Posterior cingulate gyrus (tissue), 11 donors: ENCODE measurements around the gene TRAPPC2B.
A peak's percentile ranks its signal among the peaks of the same experiment; 100 is the strongest.
"Not testable (repeated sequence)": the region's sequence is repeated elsewhere in the genome, so short reads cannot be mapped to it uniquely, and the experiment has no call there.

Experiments
- DNase-seq, 10 donors: peaks; one replicate each; pipeline versions ENCODE4 v3.0.0 to v3.0.0-alpha.2; 2020 to 2021; ENCODE audit warnings: mixed read lengths in 3 of 10
- intact Hi-C: fragments of 100-400 bp; cut with DNase I; formaldehyde crosslinking; loops from one replicate; pipeline ENCODE4 v1.15.1; 2023

Gene TRAPPC2B

DNA sequence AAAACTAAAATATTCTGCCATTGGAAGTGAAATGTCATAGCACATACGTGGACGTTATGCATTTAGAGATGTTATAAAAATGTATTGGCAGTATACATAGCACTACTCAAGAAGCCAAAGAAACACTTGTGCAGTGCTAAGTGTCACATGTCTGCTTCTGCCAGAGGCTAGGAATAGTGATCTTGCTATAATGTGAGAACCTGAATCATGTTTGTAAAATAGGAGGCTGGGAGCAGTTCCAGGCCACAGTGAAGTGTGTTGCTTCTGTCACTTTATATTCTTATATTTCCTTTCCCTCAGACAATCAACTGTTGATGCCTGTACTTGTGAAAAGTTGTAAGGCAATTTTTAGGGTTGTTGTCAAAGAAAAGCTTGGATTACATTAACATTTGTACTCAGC is 3.4 kb downstream of the TRAPPC2B start:
- intact Hi-C loops: no loop called here
- no peak for DNase-seq

DNA sequence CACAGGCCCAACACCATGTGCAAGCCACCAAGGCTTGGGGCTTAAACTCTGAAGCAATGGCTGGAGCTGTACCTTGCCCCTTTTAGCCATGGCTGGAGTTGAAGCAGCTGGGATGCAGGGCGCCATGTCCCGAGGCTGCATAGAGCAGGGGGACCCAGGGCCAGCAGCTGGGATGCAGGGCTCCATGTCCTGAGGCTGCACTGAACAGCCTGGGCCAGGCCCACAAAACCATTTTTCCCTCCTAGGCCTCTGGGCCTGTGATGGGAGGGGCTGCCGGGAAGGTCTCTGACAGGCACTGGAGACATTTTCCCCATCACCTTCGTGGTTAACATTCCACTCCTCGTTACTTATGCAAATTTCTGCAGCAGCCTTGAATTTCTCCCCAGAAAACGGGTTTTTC is 10.8 kb downstream of the TRAPPC2B start:
- intact Hi-C loops: no loop called here
- no peak for DNase-seq

DNA sequence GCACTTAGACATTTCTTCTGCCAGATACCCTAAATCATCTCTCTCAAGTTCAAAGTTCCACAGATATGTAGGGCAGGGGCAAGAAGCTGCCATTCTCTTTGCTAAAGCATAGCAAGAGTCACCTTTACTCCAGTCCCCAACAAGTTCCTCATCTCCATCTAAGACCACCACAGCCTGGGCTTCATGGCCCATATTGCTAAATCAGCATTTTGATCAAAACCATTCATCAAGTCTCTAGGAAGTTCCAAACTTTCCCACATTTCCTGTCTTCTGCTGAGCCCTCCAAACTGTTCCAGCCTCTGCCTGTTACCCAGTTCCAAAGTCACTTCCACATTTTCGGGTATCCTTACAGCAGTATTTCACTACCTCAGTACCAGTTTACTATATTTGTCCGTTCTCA is 11.3 kb downstream of the TRAPPC2B start:
- intact Hi-C loops, DNase-seq: not testable (repeated sequence)

DNA sequence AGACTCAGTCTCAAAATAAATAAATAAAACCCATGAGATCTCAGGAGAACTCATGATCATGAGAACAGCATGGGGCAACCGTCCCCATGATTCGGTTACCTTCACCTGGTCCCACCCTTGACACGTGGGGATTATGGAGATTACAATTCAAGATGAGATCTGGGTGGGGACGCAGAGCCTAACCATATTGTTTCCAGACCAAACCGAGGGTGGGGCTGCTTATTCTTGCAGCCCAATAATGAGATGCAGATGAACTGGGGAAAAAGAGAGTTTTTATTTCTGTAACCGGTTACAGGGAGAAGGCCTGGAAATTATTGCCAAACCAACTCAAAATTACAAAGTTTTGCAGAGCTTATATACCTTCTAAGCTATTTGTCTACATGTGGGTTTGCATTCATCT is 12.8 kb downstream of the TRAPPC2B start:
- DNase-seq: no peak
- intact Hi-C loops: no loop called here

DNA sequence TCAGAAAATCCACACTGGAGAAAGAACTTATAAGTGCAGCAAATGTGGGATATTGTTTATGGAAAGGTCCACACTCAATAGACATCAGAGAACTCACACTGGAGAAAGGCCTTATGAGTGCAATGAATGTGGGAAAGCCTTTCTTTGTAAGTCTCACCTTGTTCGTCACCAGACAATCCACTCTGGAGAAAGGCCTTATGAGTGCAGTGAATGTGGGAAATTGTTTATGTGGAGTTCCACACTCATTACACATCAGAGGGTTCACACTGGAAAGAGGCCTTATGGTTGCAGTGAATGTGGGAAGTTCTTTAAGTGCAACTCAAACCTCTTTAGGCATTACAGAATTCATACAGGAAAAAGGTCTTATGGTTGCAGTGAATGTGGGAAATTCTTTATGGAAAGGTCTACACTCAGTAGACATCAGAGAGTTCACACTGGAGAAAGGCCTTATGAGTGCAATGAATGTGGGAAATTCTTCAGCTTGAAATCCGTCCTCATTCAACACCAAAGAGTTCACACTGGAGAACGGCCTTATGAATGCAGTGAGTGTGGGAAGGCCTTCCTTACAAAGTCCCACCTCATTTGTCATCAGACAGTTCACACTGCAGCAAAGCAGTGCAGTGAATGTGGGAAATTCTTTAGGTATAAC is 14.3 kb downstream of the TRAPPC2B start:
- intact Hi-C loops: no loop called here
- DNase-seq: no peak

DNA sequence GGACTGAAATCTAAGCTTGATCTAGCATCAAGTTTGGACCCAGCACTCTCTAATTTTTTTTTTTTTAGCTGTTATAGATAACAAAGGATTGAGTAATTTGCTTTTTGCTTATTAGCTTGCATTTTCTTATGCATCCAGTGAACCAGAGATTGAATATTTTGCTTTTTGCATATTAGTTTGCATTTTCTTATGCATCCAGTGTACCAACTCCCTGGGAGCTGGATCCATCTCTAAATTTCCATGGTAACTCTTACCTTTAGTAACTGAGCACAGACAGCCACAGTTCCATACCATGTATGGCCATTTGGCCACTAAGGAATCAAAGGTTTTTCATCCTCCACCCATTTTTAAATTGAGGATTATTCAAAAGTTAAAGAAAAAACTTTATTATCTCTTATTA is 17.6 kb downstream of the TRAPPC2B start:
- intact Hi-C loops: no loop called here
- DNase-seq: no peak

DNA sequence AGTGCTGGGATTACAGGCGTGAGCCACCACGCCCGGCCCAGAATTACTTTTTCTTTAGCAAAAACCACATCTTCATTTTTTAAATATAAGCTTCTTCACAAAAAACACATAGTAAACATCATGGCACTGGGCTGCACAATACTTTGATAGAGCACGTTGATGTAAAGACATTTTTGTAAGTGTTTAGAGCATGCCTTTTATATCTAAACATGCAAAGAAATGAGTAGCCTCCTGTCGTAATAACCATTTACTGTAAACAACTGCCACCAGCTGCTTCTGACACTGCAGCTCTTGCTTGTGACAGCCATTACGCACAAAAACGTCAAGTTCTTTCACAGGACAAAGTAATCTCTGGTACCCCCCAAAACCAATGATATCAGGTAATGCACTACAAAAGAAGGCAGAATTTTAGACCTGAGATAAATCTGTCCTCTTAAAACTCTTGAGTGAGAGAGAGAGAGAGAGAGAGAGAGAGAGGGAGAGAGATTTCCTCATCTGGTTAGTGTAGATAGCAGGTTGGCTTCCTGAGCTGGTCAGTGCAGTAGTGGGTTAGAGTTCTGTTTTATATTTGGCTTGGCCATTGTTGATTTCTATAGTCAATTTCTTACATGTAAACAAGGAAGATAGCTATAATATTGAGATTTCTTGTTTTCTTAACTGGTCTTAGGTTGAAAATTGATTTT is 19.6 kb downstream of the TRAPPC2B start:
- DNase-seq: no peak
- intact Hi-C loops: no loop called here

DNA sequence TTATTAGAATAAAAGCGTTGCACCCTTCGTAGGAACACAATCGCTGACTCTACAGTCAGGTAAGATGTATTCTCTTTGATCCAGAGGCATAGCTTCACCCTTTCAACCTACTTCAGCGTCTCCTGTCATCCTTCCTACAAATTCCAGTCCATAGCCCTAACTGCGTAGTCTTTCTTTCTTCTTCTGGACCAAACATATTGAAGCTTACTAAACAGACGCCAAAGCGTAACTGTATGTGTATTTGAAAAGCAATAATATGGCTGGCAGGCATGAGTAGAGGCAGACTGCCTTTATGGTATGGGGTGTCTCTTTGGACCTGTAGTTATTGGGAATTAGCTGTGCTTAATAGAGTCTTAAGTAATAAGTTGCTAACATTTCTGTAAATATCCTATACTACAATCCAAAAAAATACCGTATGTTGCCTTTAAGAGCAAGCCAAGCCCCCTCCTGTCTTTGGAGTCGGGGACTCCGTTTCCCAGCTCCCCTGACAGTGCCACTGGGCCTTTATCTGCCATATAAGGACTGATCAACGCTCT is 25.9 kb downstream of the TRAPPC2B start:
- intact Hi-C loops: no loop called here
- DNase-seq: no peak

DNA sequence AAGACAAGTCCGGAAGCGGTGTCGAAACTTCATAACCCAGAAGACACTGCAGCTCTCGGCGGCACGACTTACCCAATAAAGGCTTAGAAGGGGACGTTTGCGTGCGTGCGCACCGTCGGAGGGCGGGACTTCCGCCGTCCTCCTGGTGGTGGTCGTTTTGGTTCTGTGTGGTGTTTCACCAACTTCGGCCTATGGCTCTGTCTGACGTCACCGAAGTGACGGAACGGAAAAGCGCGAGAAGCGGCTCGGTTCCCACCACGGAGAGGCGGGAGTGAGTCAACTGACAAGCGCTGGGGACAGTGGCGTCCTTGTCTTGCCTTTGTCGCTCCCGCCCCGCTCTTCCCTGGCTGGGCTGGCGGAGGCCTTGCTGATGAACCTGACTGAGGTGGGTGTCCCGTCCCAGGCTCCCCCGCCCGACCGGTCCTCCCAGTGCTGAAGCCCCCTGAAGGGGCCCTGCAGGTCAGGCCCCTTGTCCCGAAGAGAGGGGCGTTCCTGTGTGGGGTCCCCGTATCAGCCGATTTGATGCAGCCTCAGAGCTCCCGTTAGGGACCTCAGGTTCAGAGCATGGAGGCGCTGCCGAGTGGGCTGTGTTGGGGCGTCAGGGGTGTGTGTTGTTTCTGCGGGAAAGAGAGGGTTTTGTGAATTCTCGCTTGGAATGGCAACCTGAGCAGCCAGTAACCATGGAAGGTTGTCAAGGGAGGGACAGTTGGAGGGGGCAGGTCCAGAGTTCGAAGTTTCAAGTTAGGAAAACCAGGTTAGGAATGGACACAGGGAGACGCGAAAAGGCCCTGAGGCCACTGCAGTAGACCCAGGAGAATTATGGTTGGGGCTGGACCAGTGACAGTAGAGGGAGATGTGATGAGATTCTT is 26.6 kb downstream of the TRAPPC2B start, which contains the start of gene ZNF548:
Gene ZNF548, plus strand, starts transcription at position 125 of the 869 bp plus-strand sequence. Its CDS starts 246 bp downstream, at position 371.
- intact Hi-C loops: loop anchor here (2.0 kb wide), 1 partner anchor 21 kb away; the partner anchor contains the start of gene ZNF17
- peak; percentile 94 to 100 (median 98) for DNase-seq

DNA sequence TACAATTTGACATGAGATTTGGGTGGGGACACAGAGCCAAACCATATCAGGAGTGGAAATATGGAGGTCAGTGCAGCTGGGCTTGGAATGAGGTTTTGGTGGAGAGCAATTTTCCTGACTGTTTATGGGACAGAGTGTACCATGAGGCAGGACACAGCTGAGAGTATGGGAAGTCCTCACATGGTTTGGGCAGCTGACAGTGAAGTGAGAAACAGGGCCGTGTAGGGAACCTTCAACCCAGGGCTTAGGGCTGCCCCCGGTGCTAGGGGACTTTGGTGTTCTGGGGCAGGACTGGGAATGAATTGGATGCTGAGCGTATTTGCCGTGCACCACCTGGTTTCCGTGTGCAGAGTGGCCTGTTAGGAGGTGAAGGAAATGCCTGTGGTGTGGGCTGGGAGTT is 32.4 kb downstream of the TRAPPC2B start:
- peak in 1 of 10 donors; percentile 62 for DNase-seq
- intact Hi-C loops: no loop called here

DNA sequence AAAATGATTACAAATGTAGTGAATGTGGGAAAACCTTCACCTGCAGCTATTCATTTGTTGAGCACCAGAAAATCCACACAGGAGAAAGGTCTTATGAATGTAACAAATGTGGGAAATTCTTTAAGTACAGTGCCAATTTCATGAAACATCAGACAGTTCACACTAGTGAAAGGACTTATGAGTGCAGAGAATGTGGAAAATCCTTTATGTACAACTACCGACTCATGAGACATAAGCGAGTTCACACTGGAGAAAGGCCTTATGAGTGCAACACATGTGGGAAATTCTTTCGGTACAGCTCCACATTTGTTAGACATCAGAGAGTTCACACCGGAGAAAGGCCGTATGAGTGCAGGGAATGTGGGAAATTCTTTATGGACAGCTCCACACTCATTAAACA is 35.5 kb downstream of the TRAPPC2B start:
- intact Hi-C loops: no loop called here
- DNase-seq: no peak

DNA sequence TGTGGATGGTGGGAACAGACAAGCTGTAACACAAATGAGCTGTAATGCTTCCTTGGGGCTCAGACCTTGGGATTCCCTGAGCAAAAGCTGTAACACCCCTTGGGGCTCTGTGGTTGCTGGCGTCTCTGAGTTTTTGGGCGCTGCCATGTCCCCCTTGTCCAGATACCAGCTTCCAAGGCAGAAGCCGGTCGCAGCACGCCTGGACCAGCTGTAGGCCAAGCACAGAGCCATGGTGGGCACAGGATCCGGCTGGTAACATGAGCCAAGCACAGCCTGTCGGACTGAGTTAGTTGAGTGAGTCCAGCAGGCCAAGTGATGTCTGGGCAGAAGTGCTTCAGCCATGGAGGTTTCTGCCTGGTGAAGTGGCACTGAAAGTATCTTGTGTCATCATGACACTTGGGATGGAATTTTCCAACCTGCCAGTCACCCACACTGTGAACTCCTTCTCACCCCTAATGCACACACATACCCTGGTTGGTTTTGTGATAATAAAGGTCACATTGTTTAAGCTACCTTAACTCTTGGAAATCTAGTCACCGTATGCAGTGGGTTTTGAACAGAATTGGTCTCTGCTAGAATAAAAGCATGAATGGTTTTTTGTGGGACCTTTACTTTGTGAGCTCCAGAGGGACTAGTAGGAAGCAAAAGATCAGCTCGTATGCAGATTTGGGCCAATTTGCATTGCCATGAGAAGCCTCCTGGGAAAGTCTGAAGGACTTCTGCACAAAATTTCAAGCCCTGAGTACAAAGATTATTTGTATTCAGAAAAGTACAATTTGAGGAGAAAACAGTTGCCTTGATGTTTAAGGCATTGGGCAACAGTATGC is 40.6 kb downstream of the TRAPPC2B start:
- intact Hi-C loops: no loop called here
- peak in 1 of 10 donors; percentile 55 for DNase-seq

DNA sequence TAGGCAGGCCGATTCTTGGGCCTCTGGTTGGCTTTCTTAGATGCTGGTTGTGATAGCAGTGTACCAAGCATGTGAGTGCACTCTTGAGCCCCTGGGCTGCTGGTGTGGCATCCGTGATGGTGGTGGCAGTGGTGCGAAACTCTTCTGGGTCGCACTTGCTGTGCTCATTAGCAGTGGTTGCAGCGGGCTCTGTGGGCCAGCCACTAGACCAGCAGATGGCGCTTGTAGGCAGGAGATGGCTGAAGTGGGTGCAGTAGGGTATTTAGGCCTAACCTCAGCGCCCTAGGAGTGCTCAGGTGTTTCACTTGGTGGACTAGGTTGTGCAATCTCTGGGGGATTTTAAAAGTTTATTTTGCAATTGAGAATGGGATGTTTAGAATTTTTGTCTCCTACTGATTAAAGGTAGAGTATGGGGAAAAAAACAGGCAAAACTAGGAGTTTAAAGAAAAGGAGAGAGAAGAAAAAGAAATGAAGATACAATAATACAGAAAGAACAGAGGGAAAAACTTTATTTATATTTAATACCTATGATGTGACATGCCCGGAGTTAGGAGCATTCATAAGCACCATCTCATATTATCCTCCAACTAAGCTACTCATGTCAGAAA is 43.3 kb downstream of the TRAPPC2B start:
- intact Hi-C loops: no loop called here

DNA sequence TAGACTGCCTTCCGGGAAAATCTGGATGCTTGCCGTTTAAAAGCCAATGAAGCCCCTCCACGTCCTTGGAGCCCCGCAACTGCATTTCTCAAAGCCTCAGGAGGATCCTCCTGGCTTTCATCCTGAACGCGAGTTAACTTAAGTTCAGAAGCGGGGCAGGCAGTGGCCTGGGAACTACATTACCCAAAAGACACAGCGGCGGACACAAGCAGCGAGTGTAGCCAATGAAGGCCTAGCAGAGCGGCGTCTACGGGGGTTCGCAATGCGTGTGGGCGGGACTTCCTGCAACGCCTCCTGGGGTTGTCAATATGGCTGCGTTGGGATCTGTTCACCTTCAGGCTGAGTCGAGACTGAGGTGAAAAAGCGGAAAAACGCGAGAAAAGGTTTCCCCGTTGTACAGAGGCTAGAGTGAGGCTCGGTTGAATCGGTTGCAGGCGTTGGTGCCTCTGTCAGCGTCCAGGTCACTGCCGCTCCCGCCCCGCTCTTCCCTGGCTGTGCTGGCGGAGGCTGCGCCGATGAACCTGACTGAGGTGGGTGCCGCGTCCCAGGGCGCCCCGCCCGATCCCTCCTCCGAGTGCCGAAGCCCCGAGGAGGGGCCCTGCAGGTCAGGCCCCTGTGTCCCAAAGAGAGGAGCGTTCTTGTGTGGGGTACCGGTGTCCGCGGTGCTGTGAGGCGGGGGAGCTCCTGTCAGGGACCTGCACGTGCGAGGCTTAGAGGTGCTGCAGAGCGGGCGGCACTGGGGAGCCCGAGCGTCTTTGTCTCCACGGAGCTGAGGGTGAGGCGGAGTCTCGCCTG is 47.7 kb downstream of the TRAPPC2B start, which contains the start of gene ZNF17:
Gene ZNF17, plus strand, starts transcription at position 285 of the 795 bp plus-strand sequence. CDS start 2,455 bp downstream, outside the sequence.
- DNase-seq: peak; percentile 89 to 99 (median 96)
- intact Hi-C loops: loop anchor here (2.0 kb wide), 2 partner anchors 20 to 76 kb away; partner anchors contain the start of gene ZNF419

More for the DNA sequence above, 43.3 kb downstream of the TRAPPC2B start:
- DNase-seq: peak in 8 of 10 donors; percentile 25 to 90 (median 45)
